HUES6 (cell line): ENCODE measurements around the gene ARHGAP22.
"Not testable (repeated sequence)": the region's sequence is repeated elsewhere in the genome, so short reads cannot be mapped to it uniquely, and the experiment has no call there.

Experiments
- H3K27ac ChIP-seq: 2 replicates; pipeline ENCODE4 v1.7.0; 2013; ENCODE audit warnings: low read depth, mild to moderate bottlenecking, low read length, inconsistent platforms
- H3K27me3 ChIP-seq: 2 replicates; pipeline ENCODE4 v1.6.1; 2013; ENCODE audit warnings: low read length; ENCODE audit not compliant: control insufficient read depth, insufficient read depth
- H3K36me3 ChIP-seq: 2 replicates; pipeline ENCODE4 v1.6.1; 2013; ENCODE audit warnings: low read length; ENCODE audit not compliant: control insufficient read depth, insufficient read depth
- H3K4me1 ChIP-seq: 2 replicates; pipeline ENCODE4 v1.6.1; 2013; ENCODE audit warnings: low read length; ENCODE audit not compliant: control insufficient read depth, insufficient read depth
- H3K4me3 ChIP-seq: 2 replicates; pipeline ENCODE4 v1.5.1; 2013; ENCODE audit warnings: low read depth, low read length
- H3K9ac ChIP-seq: one replicate; pipeline ENCODE4 v1.6.1; 2013; ENCODE audit warnings: mild to moderate bottlenecking, low read length
- H3K9me3 ChIP-seq: 2 replicates; pipeline ENCODE4 v1.6.1; 2013; ENCODE audit warnings: low read depth, low read length; ENCODE audit not compliant: control insufficient read depth, insufficient read depth

ARHGAP22 gene

GRCh38 chr10:48604991-48605508, at the start of gene ARHGAP22:
Gene ARHGAP22, minus strand, starts transcription at chr10:48605073. Its CDS starts 277 bp downstream, at chr10:48604796.
- Histone ChIP-seq H3K9me3 (no peaks in the 10 kb centered on the region), H3K27me3 (peaks cover 25% of the 10 kb centered on the region), H3K36me3 (no peaks in the 10 kb centered on the region), H3K27ac (no peak within 1 kb of the TSS), H3K4me1 (peaks cover 23% of the 10 kb centered on the region), H3K4me3 (peak within 1 kb of the TSS; percentile 46), H3K9ac (no peak within 1 kb of the TSS)

GRCh38 chr10:48653944-48654698, 49.2 kb upstream of the ARHGAP22 start:
- no peaks in the 10 kb centered on the region for H3K9me3 ChIP-seq
- peaks cover 12% of the 10 kb centered on the region for H3K4me1 ChIP-seq
- H3K4me3 ChIP-seq = no peak overlapping the region
- no peak overlapping the region for H3K27ac ChIP-seq
- H3K27me3 ChIP-seq = peaks cover 41% of the 10 kb centered on the region
- no peaks in the 10 kb centered on the region for H3K36me3 ChIP-seq
- no peak overlapping the region for H3K9ac ChIP-seq

GRCh38 chr10:48653347-48653746, 48.5 kb upstream of the ARHGAP22 start:
- Histone ChIP-seq H3K9ac (no peak overlapping the region), H3K4me3 (no peak overlapping the region), H3K4me1 (peaks cover 12% of the 10 kb centered on the region), H3K27ac (no peak overlapping the region), H3K9me3 (no peaks in the 10 kb centered on the region), H3K36me3 (no peaks in the 10 kb centered on the region), H3K27me3 (peaks cover 41% of the 10 kb centered on the region)

- H3K27ac ChIP-seq = no peak overlapping the region
- no peaks in the 10 kb centered on the region for H3K9me3 ChIP-seq
- H3K4me1 ChIP-seq = peaks cover 12% of the 10 kb centered on the region
- peaks cover 33% of the 10 kb centered on the region for H3K27me3 ChIP-seq
- no peak overlapping the region for H3K9ac ChIP-seq
- H3K4me3 ChIP-seq = no peak overlapping the region
- H3K36me3 ChIP-seq = no peaks in the 10 kb centered on the region
Observed at GRCh38 chr10:48652344-48652743, 47.5 kb upstream of the ARHGAP22 start.

GRCh38 chr10:48651839-48652238, 47.0 kb upstream of the ARHGAP22 start:
- Histone ChIP-seq H3K36me3 (no peaks in the 10 kb centered on the region), H3K4me3 (no peak overlapping the region), H3K4me1 (peaks cover 10% of the 10 kb centered on the region), H3K27me3 (peaks cover 28% of the 10 kb centered on the region), H3K27ac (no peak overlapping the region), H3K9me3 (no peaks in the 10 kb centered on the region), H3K9ac (no peak overlapping the region)

GRCh38 chr10:48651293-48651692, 46.4 kb upstream of the ARHGAP22 start:
- Histone ChIP-seq H3K27ac (no peak overlapping the region), H3K4me1 (peaks cover 6% of the 10 kb centered on the region; the same call in 1 of the 2 replicates), H3K36me3 (no peaks in the 10 kb centered on the region), H3K9me3 (no peaks in the 10 kb centered on the region), H3K27me3 (peaks cover 23% of the 10 kb centered on the region), H3K4me3 (no peak overlapping the region), H3K9ac (no peak overlapping the region)

- no peaks in the 10 kb centered on the region for H3K9me3 ChIP-seq
- H3K27me3 ChIP-seq = peaks cover 11% of the 10 kb centered on the region
- H3K4me3 ChIP-seq = no peak overlapping the region
- H3K9ac ChIP-seq = no peak overlapping the region
- H3K4me1 ChIP-seq = no peaks in the 10 kb centered on the region
- no peak overlapping the region for H3K27ac ChIP-seq
- H3K36me3 ChIP-seq = no peaks in the 10 kb centered on the region
Observed at GRCh38 chr10:48649349-48649944, 44.6 kb upstream of the ARHGAP22 start.

GRCh38 chr10:48648172-48648942, 43.5 kb upstream of the ARHGAP22 start:
- Histone ChIP-seq H3K4me1 (no peaks in the 10 kb centered on the region), H3K9me3 (no peaks in the 10 kb centered on the region), H3K9ac (no peak overlapping the region), H3K27me3 (peaks cover 7% of the 10 kb centered on the region; the same call in 1 of the 2 replicates), H3K4me3 (no peak overlapping the region), H3K27ac (no peak overlapping the region), H3K36me3 (no peaks in the 10 kb centered on the region)

GRCh38 chr10:48647073-48647472, 42.2 kb upstream of the ARHGAP22 start:
- H3K27me3 ChIP-seq, H3K36me3 ChIP-seq: not testable (repeated sequence)

GRCh38 chr10:48645600-48645999, 40.7 kb upstream of the ARHGAP22 start:
- H3K27ac ChIP-seq = no peak overlapping the region
- no peaks in the 10 kb centered on the region; the same call in 1 of the 2 replicates for H3K27me3 ChIP-seq
- H3K4me1 ChIP-seq = no peaks in the 10 kb centered on the region
- no peak overlapping the region for H3K4me3 ChIP-seq
- H3K9me3 ChIP-seq = peaks cover 2% of the 10 kb centered on the region; the same call in 1 of the 2 replicates
- H3K9ac ChIP-seq = no peak overlapping the region
- H3K36me3 ChIP-seq = no peaks in the 10 kb centered on the region

More at GRCh38 chr10:48647073-48647472, 42.2 kb upstream of the ARHGAP22 start:
- H3K27ac ChIP-seq, H3K4me1 ChIP-seq, H3K9me3 ChIP-seq, H3K4me3 ChIP-seq, H3K9ac ChIP-seq: not testable (repeated sequence)
